Measurements from ENCODE around the gene INTU.

Gene INTU

GRCh38 chr4:127622921-127623796, 9.6 kb upstream of the INTU start:
- Histone ChIP-seq H3K9ac (ENCODE audit: low read length) (no peak overlapping the region), H3K4me2 (ENCODE audit: low read depth, low read length, poor library complexity, severe bottlenecking) (no peak overlapping the region), H3K27me3 (ENCODE audit: low read length) (no peaks in the 10 kb centered on the region), H4K20me1 (ENCODE audit: low read depth, low read length) (no peaks in the 10 kb centered on the region), H3K79me2 (ENCODE audit: insufficient read depth, low read length) (no peaks in the 10 kb centered on the region), H3K36me3 (ENCODE audit: low read length) (no peaks in the 10 kb centered on the region), H3K4me3 (ENCODE audit: insufficient read depth, low read length, poor library complexity, severe bottlenecking) (no peak overlapping the region), H3K9me2 (replicated peaks; ENCODE audit: insufficient read depth, low read length) (no peaks in the 10 kb centered on the region), H3K27ac (ENCODE audit: low read depth, low read length) (no peak overlapping the region), H2AFZ (ENCODE audit: low read depth, low read length, severe bottlenecking) (no peak overlapping the region), H3K9me3 (ENCODE audit: insufficient read depth, low read length) (no peaks in the 10 kb centered on the region), H3F3A (ENCODE audit: insufficient read depth) (no peaks in the 10 kb centered on the region)
- TF ChIP-seq CTCF (IDR thresholded peaks at IDR 0.05; ENCODE audit: insufficient read depth, low read length, poor library complexity, severe bottlenecking) (no peak), EZH2phosphoT487 (conservative IDR thresholded peaks at IDR 0.05; ENCODE audit: low read length) (no peak)

GRCh38 chr4:127623797-127624083, 9.0 kb upstream of the INTU start:
- H3K27ac ChIP-seq (ENCODE audit: low read depth, low read length) = no peak overlapping the region
- no peaks in the 10 kb centered on the region for H4K20me1 ChIP-seq (ENCODE audit: low read depth, low read length)
- H3K9ac ChIP-seq (ENCODE audit: low read length) = no peak overlapping the region
- H3F3A ChIP-seq (ENCODE audit: insufficient read depth) = no peaks in the 10 kb centered on the region
- no peaks in the 10 kb centered on the region for H3K9me2 ChIP-seq (replicated peaks; ENCODE audit: insufficient read depth, low read length)
- no peak overlapping the region for H2AFZ ChIP-seq (ENCODE audit: low read depth, low read length, severe bottlenecking)
- no peak overlapping the region for H3K4me2 ChIP-seq (ENCODE audit: low read depth, low read length, poor library complexity, severe bottlenecking)
- H3K36me3 ChIP-seq (ENCODE audit: low read length) = no peaks in the 10 kb centered on the region
- no peaks in the 10 kb centered on the region for H3K27me3 ChIP-seq (ENCODE audit: low read length)
- H3K4me3 ChIP-seq (ENCODE audit: insufficient read depth, low read length, poor library complexity, severe bottlenecking) = no peak overlapping the region
- H3K9me3 ChIP-seq (ENCODE audit: insufficient read depth, low read length) = no peaks in the 10 kb centered on the region
- TF ChIP-seq EZH2phosphoT487 (conservative IDR thresholded peaks at IDR 0.05; ENCODE audit: low read length) (no peak), CTCF (IDR thresholded peaks at IDR 0.05; ENCODE audit: insufficient read depth, low read length, poor library complexity, severe bottlenecking) (no peak)
- no peaks in the 10 kb centered on the region for H3K79me2 ChIP-seq (ENCODE audit: insufficient read depth, low read length)

DNA sequence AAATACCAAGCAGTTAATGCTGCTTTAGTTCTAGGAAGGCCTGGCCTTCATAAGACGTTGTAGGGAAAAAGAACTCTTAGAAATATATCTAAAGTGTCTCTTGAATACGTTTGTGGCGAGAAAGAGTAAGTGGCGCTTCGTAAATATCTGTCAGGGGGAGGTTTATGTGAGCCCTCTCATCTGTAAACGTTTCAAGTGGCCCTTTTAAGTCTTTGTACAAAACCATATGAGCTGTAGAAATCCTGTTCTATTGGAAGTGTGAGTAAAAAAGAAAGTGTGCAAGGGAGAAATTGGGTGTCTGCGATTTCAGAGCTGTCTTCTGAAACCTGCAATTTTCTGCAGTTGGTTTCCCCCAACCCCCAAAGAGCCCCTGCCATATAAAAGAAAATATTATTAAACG, 8.6 kb upstream of the INTU start:
- H3K27ac ChIP-seq (ENCODE audit: low read depth, low read length) = no peak overlapping the region
- H2AFZ ChIP-seq (ENCODE audit: low read depth, low read length, severe bottlenecking) = no peak overlapping the region
- H3K79me2 ChIP-seq (ENCODE audit: insufficient read depth, low read length) = no peaks in the 10 kb centered on the region
- H4K20me1 ChIP-seq (ENCODE audit: low read depth, low read length) = no peaks in the 10 kb centered on the region
- H3K9me3 ChIP-seq (ENCODE audit: insufficient read depth, low read length) = no peaks in the 10 kb centered on the region
- no peak overlapping the region for H3K9ac ChIP-seq (ENCODE audit: low read length)
- H3K4me3 ChIP-seq (ENCODE audit: insufficient read depth, low read length, poor library complexity, severe bottlenecking) = no peak overlapping the region
- H3F3A ChIP-seq (ENCODE audit: insufficient read depth) = no peaks in the 10 kb centered on the region
- no peaks in the 10 kb centered on the region for H3K36me3 ChIP-seq (ENCODE audit: low read length)
- no peak overlapping the region for H3K4me2 ChIP-seq (ENCODE audit: low read depth, low read length, poor library complexity, severe bottlenecking)
- H3K27me3 ChIP-seq (ENCODE audit: low read length) = no peaks in the 10 kb centered on the region
- no peak for TF ChIP-seq CTCF (IDR thresholded peaks at IDR 0.05; ENCODE audit: insufficient read depth, low read length, poor library complexity, severe bottlenecking)
- no peak for TF ChIP-seq EZH2phosphoT487 (conservative IDR thresholded peaks at IDR 0.05; ENCODE audit: low read length)
- H3K9me2 ChIP-seq (replicated peaks; ENCODE audit: insufficient read depth, low read length) = no peaks in the 10 kb centered on the region

Data from SU-DHL-6 (cell line).